H1 (cell line): Measurements from ENCODE around the gene RASD2.

Experiments
- ASH2L ChIP-seq: fragments of 200-600, 300-600 bp; sonication (generic); IDR thresholded peaks from one replicate; pipeline ENCODE4 v1.7.1; 2017; ENCODE audit warnings: low read length
- CEBPB ChIP-seq: IDR thresholded peaks from 2 replicates; pipeline ENCODE4 v1.6.1; 2012; ENCODE audit warnings: low read depth, low read length
- CTCF ChIP-seq, 3 experiments: IDR thresholded peaks; 1 replicate in 2 of 3; 2 replicates in 1 of 3; pipeline versions ENCODE4 v1.5.1 to v1.6.1; 2011; ENCODE audit warnings: low read length in 3 of 3, mild to moderate bottlenecking in 3 of 3, inconsistent platforms in 2 of 3, low read depth in 1 of 3, moderate library complexity in 1 of 3; ENCODE audit not compliant: insufficient read depth in 1 of 3; ENCODE audit errors: control extremely low read depth in 1 of 3
- EP300 ChIP-seq, 2 experiments: IDR thresholded peaks; 1 replicate in 1 of 2; 2 replicates in 1 of 2; pipeline ENCODE4 v1.6.1; 2011 to 2012; ENCODE audit warnings: low read depth in 2 of 2, low read length in 2 of 2, mild to moderate bottlenecking in 2 of 2, borderline replicate concordance in 1 of 2, inconsistent platforms in 1 of 2, moderate library complexity in 1 of 2
- EZH2 ChIP-seq: fragments of 200-600 bp; sonication (generic); IDR thresholded peaks from 2 replicates; pipeline ENCODE4 v1.7.1; 2012; ENCODE audit warnings: low read depth, mild to moderate bottlenecking, moderate library complexity, low read length, inconsistent platforms; ENCODE audit not compliant: severe bottlenecking
- GABPA ChIP-seq: IDR thresholded peaks from 2 replicates; pipeline ENCODE4 v1.6.1; 2011; ENCODE audit warnings: mild to moderate bottlenecking, low read length, moderate library complexity, borderline replicate concordance; ENCODE audit not compliant: insufficient read depth
- POLR2A ChIP-seq, 2 experiments: IDR thresholded peaks; 1 replicate in 1 of 2; 2 replicates in 1 of 2; pipeline ENCODE4 v1.6.1; 2011; ENCODE audit warnings: low read depth in 2 of 2, low read length in 2 of 2, mild to moderate bottlenecking in 2 of 2; ENCODE audit errors: control extremely low read depth in 1 of 2
- POLR2AphosphoS5 ChIP-seq: IDR thresholded peaks from 2 replicates; pipeline ENCODE4 v1.6.1; 2011; ENCODE audit warnings: low read depth, low read length
- SIN3A ChIP-seq, 2 experiments: IDR thresholded peaks in 1 of 2; conservative IDR thresholded peaks in 1 of 2; 2 replicates each; pipeline ENCODE4 v1.6.1; 2011 to 2012; ENCODE audit warnings: low read length in 2 of 2, improper control_type of control experiment in 1 of 2, low read depth in 1 of 2, mild to moderate bottlenecking in 1 of 2
- SIRT6 ChIP-seq: IDR thresholded peaks from one replicate; pipeline ENCODE4 v1.7.1; 2012; ENCODE audit warnings: low read length, inconsistent platforms
- SP2 ChIP-seq: IDR thresholded peaks from 2 replicates; pipeline ENCODE4 v1.6.1; 2012; ENCODE audit warnings: mild to moderate bottlenecking, low read length, inconsistent platforms

GRCh38 chr22:35544827-35545226, 4.2 kb downstream of the RASD2 start:
- TF ChIP-seq POLR2AphosphoS5 (no peak), SIN3A (conservative IDR thresholded peaks at IDR 0.05 in 1 of 2, IDR thresholded peaks at IDR 0.05 in 1 of 2; ENCODE audit: low read depth in 1 of 2, low read length in 2 of 2) (no peak), POLR2A (IDR thresholded peaks at IDR 0.05; ENCODE audit: control extremely low read depth in 1 of 2, low read depth in 2 of 2, low read length in 2 of 2) (no peak), EP300 (IDR thresholded peaks at IDR 0.05; ENCODE audit: borderline replicate concordance in 1 of 2, low read depth in 2 of 2, low read length in 2 of 2) (no peak), EZH2 (no peak), CTCF (IDR thresholded peaks at IDR 0.05; ENCODE audit: control extremely low read depth in 1 of 3, insufficient read depth in 1 of 3, low read depth in 1 of 3, low read length in 3 of 3) (no peak), ASH2L (no peak), CEBPB (no peak), SP2 (no peak), GABPA (no peak), SIRT6 (no peak)
